C4-2B (cell line): ENCODE measurements around the gene TTLL10.

Experiments
- CTCF ChIP-seq: fragments of 450-650 bp; conservative IDR thresholded peaks from 2 replicates; pipeline ENCODE4 v1.5.1; 2017; ENCODE audit warnings: mild to moderate bottlenecking
- ZFX ChIP-seq: fragments of 450-650 bp; IDR thresholded peaks from 2 replicates; pipeline ENCODE4 v1.6.1; 2017

GRCh38 chr1:1141244-1141910, 32.3 kb upstream of the TTLL10 start:
- TF ChIP-seq CTCF (no peak), ZFX (no peak)
